Measurements from ENCODE around the gene C19orf18.

C19orf18 gene

DNA sequence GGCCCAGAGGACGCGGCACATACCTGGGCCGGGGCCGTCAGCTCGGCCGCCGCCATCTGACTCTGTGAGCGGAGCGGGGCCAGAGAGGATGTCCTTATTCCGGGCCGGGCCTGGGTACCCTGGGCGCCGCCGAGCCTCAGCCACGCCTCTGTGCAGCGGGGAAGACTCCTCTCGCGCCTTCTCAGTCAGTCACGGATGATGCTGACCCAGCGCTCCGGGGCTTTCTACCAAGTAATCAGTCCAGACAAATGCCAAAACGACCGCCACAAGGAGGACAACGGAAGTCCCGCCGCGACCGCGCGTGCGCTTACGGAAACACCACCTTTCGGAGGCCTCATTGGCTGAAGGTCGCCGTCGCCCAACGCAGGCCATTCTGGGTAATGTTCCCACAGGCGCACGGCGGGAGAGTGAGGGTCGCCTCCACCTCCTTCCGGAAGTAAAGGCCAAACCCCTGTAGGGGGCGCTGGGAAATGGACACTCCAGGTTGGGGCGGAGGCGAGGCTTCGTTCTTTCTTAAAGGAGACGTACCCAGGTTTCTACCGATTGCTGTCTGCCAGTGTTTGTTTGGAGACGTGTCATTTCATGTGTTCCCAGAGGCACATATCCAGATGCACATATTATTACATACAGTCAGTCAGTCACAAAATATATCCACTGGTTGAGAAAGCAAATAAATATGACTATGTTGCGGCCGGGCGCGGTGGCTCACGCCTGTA, 26.8 kb downstream of the C19orf18 start, which contains the start of gene ZNF256:
ZNF256 (minus strand) TSS at position 288 of the 716 bp plus-strand sequence; CDS start at position 56, 232 bp downstream.
- DNase-seq (ENCODE audit: low read depth in 2 of 2) = peak; percentile 85 to 86

DNA sequence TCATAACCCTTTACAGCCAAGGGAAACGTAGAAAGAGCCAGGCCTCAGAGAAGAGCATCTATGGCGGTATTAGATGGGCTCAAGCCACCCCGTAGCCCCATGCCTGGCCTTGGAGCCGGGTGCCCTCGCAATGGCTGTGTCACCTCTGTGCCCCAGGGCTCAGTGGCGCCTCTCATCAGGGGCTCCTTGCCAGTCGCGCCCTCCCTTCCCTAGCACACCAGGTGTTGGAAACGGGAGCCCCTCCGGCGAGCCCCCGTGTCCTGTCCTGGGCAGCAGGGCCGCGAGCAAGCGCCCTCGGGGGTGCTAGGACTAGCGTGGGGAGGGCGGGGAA, 27.3 kb downstream of the C19orf18 start:
- DNase-seq (ENCODE audit: low read depth in 2 of 2) = no peak

DNA sequence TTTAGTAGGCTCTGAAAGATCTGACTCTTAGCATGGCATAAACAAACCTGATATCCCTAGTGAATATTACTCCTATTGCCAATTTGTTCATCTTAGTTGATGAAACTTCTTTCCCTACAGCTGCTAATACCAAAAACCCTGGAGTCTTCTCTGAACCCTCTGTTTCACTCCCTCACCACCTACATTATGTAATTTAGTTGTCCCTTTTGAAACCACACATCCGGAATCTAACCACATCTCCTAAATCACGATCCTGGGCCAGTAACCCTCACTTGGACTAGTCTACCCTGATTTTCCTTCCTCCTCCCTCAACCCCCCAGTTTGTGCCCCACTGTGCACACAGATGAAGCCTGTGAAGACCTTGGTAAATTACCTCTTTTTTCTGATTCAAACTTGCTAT, 28.0 kb downstream of the C19orf18 start:
- no peak for DNase-seq (ENCODE audit: low read depth in 2 of 2)

DNA sequence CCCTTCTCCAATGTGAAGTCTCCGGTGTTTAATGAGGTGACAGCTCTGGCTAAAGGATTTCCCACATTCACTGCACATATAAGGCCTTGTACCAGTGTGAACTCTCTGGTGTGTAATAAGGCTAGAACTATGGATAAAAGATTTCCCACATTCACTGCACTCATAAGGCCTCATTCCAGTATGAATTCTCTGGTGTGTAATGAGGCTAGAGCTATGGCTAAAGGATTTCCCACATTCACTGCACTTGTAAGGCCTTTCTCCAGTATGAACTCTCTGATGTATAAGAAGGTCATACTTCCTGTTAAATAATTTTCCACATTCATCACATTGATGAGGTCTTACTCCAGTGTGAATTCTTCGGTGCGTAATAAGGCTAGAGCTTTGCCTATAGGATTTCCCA, 32.7 kb downstream of the C19orf18 start:
- no peak for DNase-seq (ENCODE audit: low read depth in 2 of 2)

DNA sequence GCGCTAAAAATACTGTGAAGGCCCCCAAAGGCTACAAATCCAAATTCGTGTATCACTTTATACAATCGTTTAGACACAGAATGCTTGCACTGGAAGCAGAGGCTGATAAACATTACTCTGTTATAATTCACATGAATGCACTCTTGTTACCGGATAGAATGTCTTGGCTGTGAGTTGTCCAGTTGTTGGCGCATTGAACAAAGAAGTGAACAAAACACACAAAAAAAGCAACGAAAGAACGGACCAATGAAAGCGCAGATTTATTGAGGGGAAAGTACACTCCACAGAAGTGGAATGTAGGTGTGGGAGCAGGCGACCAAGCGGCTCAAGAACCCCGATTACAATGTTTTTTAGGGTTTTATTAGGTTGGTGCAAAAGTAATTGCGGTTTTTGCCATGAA, 38.6 kb downstream of the C19orf18 start:
- no peak for DNase-seq (ENCODE audit: low read depth in 2 of 2)

DNA sequence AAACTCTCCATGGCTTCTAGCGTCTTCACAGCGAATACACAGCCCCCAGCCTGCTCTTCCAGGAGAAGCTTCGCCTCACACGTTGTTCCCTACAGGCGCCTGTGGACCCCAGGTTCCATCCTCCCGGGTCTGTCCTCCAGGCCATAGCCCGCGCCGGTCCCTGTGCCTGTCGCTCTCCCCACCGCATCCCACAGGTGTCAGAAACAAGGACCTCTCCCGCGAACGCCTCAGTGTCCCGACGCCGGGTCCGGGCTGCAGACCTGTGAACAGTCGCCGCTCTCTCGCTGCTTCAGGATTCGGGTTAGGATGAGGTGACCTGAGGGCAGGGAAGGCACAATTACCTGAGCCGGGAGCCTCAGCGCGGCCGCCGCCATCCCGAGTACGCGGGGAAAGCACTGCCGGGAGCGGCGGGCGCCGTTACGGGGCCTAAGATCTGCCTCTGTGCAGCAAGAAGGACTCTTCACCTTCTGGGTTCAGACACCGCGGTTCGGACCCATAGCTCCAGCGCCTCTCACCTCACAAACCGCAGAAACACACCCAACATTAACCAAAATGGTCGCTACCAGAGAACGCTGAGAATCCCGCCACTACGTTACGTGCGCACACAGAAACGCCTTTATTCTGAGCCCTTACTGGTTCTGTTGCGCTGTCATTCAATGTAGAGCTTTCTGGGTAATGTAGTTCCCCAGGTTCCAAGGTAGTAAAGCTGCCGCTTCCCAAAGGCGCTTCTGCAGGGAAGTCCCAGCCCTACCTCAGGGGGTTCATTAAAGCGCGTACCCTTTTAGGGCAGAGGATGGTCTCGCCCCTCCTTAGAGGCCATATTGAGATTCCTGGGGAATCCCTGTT, 39.3 kb downstream of the C19orf18 start, which contains the start of gene ZNF418:
ZNF418 (minus strand) TSS at position 583 of the 846 bp plus-strand sequence. CDS start 1,580 bp downstream, outside the sequence.
- DNase-seq (ENCODE audit: low read depth in 2 of 2) = peak; percentile 62 to 67

DNA sequence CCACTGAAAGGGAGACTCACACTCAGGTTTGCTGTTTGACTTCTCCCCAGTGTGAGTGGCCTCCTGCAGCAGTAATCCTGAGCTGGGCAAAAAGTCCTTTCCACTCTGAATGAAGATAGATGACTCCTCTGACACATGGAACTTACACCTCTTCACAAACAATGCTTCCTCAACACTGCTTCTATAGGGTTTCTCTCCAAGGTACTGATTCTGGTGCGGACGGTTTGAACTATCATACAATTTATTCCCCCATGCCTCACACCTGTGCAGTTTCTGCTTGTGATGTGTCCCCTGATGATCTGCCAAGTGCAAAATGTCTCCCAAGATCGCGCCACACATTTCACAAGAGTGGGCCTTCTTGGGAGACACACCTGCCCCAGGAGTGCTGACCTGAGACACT, 46.7 kb downstream of the C19orf18 start:
- no peak for DNase-seq (ENCODE audit: low read depth in 2 of 2)

DNA sequence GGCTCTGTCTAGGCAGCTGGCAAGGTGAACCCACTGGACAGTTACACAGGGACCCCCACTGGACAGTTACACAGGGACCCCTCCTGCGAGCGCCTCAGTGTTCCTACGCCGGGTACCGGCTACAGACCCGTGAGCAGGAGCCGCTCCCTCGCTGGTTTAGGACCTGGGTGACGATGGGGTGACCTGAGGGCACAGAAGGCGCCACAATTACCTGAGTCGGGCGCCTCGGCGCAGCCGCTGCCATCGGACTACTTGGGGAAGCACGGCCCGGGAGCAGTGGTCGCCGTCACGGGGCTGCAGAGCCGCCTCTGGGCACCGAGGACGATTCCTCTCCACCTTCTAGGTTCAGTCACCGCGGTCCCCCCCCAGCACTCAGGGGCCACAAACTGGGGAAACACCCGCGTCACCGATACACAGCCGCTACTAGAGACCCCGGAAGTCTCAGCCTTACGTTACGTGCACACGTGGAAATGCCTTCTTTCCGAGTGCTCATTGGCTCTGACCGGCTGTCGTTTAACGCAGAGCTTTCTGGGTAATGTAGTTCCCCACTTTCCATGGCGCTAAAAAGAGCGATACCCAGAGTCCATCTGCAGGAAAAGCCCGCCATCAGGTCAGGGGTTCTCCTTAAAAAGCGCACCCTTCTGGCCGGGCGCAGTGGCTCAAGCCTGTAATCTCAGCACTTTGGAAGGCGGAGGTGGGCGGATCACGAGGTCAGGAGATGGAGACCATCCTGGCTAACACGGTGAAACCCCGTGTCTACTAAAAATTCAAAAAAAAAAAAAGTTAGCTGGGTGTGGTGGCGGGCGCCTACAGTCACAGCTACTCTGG, 58.0 kb downstream of the C19orf18 start, which contains the start of gene ZNF417:
ZNF417 (minus strand) TSS at position 425 of the 828 bp plus-strand sequence; CDS start at position 244, 181 bp downstream.
- peak; percentile 88 to 89 for DNase-seq (ENCODE audit: low read depth in 2 of 2)

DNA sequence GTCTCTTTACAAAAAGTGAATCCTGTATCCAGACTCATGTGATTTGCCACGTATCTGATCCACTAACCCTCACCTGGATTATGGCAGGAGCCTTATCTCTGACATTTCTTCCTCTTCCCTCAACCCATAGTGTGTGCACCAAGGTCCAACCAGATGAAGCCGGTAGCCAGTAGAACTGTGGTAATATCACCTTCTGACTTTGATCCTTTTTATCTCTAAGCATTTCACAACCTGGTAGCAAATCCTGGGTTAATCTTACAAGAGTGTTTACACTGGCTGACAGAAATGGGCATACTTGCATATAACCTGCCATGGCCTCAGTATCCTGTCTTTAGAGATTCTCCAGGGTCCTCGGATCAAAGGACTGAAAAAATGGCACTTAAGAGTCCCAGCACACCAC, 59.8 kb downstream of the C19orf18 start:
- DNase-seq (ENCODE audit: low read depth in 2 of 2) = no peak
